HL-60/S4 treated with phorbol 12-myristate 13-acetate at 8.2 ng/mL for 4 days and 3 days (cell line): ENCODE results near the gene PCDHA8.
"Not testable (repeated sequence)": the region's sequence is repeated elsewhere in the genome, so short reads cannot be mapped to it uniquely, and the experiment has no call there.

Experiments
- in situ Hi-C: fragments of 300-500 bp; cut with MboI; formaldehyde crosslinking; loops from 2 replicates; pipeline ENCODE4 v1.15.0; 2022; ENCODE audit warnings: low sequenced_read_pairs

PCDHA8 gene

DNA sequence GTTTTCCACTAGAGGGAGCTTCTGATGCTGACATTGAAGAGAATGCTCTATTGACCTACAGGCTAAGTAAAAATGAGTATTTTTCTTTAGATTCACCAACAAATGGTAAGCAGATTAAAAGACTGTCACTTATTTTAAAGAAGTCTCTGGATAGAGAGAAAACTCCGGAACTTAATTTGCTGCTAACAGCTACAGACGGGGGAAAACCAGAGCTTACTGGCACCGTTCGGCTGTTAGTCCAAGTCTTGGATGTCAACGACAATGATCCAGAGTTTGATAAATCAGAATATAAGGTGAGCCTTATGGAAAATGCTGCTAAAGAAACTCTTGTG is 28.5 kb downstream of the PCDHA8 start:
- in situ Hi-C loops: no loop called here

GRCh38 chr5:140870221-140871201 is 29.5 kb downstream of the PCDHA8 start:
- in situ Hi-C loops: no loop called here

GRCh38 chr5:140875085-140876065 is 34.4 kb downstream of the PCDHA8 start, which contains the start of gene PCDHA12:
Gene PCDHA12, plus strand, starts transcription at chr5:140875308. Its CDS starts 165 bp downstream, at chr5:140875473.
- in situ Hi-C loops: no loop called here

DNA sequence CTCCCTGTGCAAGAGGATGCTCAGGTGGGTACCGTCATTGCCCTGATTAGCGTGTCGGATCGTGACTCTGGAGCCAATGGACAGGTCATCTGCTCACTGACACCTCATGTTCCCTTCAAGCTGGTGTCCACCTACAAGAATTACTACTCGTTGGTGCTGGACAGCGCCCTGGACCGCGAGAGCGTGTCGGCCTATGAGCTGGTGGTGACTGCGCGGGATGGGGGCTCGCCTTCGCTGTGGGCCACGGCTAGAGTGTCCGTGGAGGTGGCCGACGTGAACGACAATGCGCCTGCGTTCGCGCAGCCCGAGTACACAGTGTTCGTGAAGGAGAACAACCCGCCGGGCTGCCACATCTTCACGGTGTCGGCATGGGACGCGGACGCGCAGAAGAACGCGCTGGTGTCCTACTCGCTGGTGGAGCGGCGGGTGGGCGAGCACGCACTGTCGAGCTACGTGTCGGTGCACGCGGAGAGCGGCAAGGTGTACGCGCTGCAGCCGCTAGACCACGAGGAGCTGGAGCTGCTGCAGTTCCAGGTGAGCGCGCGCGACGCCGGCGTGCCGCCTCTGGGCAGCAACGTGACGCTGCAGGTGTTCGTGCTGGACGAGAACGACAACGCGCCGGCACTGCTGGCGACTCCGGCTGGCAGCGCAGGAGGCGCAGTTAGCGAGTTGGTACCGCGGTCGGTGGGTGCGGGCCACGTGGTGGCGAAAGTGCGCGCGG is 35.7 kb downstream of the PCDHA8 start:
- in situ Hi-C loops: not testable (repeated sequence)

- in situ Hi-C loops: no loop called here
Measured at GRCh38 chr5:140877262-140877581, 36.2 kb downstream of the PCDHA8 start.

DNA sequence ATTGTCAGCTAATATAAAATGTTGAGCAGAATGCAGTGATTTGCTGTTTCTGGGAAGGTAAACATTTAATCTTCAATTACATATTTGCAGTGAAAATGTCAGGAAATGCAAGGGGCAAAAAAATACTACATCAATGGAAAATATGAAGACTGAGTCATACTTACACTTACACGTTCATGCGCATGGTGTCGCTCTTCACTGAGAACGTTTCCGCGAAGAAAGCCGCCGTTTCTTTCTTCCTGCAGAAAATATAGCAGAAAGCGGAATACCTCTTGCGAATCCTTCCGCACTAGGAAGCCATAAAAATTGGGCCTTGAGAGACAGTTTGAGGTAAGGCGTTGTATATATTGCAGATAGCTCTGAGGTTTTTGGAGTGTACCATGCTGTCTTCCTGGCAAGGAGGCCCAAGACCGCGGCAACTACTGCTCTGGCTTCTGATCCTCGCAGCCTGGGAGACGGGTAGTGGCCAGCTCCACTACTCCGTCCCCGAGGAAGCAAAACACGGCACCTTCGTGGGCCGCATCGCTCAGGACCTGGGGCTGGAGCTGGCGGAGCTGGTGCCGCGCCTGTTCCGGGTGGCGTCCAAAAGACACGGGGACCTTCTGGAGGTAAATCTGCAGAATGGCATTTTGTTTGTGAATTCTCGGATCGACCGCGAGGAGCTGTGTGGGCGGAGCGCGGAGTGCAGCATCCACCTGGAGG is 41.1 kb downstream of the PCDHA8 start, which contains the start of gene PCDHA13:
PCDHA13 (plus strand) TSS at position 236 of the 702 bp plus-strand sequence; CDS start at position 381, 145 bp downstream.
- in situ Hi-C loops: no loop called here

- in situ Hi-C loops: no loop called here
Measured at GRCh38 chr5:140882591-140882899, 41.6 kb downstream of the PCDHA8 start.

DNA sequence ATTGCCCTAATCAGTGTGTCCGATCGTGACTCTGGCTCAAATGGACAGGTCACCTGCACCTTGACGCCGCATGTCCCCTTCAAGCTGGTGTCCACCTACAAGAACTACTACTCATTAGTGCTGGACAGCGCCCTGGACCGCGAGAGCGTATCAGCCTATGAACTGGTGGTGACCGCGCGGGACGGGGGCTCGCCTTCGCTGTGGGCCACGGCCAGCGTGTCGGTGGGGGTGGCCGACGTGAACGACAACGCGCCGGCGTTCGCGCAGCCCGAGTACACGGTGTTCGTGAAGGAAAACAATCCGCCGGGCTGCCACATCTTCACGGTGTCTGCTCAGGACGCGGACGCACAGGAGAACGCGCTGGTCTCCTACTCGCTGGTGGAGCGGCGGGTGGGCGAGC is 42.4 kb downstream of the PCDHA8 start:
- in situ Hi-C loops: no loop called here

GRCh38 chr5:140883927-140884697 is 43.1 kb downstream of the PCDHA8 start:
- in situ Hi-C loops: no loop called here
